Immature natural killer cell (primary cell): ENCODE data around the gene KCTD1. TPM values are rescaled to one million over a fixed set of nuclear protein-coding genes. Genes with fewer than 3 reads are reported as not detected.

Source experiments
- DNase-seq, 3 donors: peaks; one replicate each; pipeline ENCODE4 v3.0.0; 2022; ENCODE audit warnings: mixed read lengths in 1 of 3
- H3K27ac Mint-ChIP-seq, 6 donors: one replicate each; pipeline ENCODE4 v1.8.0; 2020; ENCODE audit warnings: mixed read lengths in 6 of 6, mild to moderate bottlenecking in 5 of 6, inconsistent platforms in 4 of 6, moderate library complexity in 3 of 6
- H3K27me3 Mint-ChIP-seq, 3 donors: one replicate each; pipeline ENCODE4 v1.8.0; 2020 to 2021; ENCODE audit warnings: low read depth in 3 of 3, mild to moderate bottlenecking in 3 of 3, mixed read lengths in 3 of 3, moderate library complexity in 3 of 3, inconsistent platforms in 1 of 3
- H3K36me3 Mint-ChIP-seq, 3 donors: one replicate each; pipeline ENCODE4 v1.8.0; 2020; ENCODE audit warnings: mixed read lengths in 3 of 3, inconsistent platforms in 2 of 3, mild to moderate bottlenecking in 2 of 3
- H3K4me1 Mint-ChIP-seq, 2 donors: one replicate each; pipeline ENCODE4 v1.8.0; 2020; ENCODE audit warnings: inconsistent platforms in 2 of 2, mild to moderate bottlenecking in 2 of 2, mixed read lengths in 2 of 2, moderate library complexity in 1 of 2
- H3K4me3 Mint-ChIP-seq, 5 donors: one replicate each; pipeline ENCODE4 v1.8.0; 2020; ENCODE audit warnings: mild to moderate bottlenecking in 5 of 5, mixed read lengths in 5 of 5, inconsistent platforms in 3 of 5, moderate library complexity in 3 of 5
- H3K9me3 Mint-ChIP-seq, 6 donors: one replicate each; pipeline ENCODE4 v1.8.0; 2020; ENCODE audit warnings: mild to moderate bottlenecking in 6 of 6, mixed read lengths in 6 of 6, inconsistent platforms in 4 of 6, moderate library complexity in 3 of 6
- polyA plus RNA-seq, 3 donors: library from polyadenylated mRNA; unstranded; fragments of 300-500 nt; fragmentation: Illumina TruSeq; gene quantifications; one replicate each; pipeline ENCODE4 v1.2.3, GENCODE V29; 2021

KCTD1 gene
- polyA plus RNA-seq, 3 donors from 2014 or later: 0.76 to 1.0 TPM; not detected in 1

DNA sequence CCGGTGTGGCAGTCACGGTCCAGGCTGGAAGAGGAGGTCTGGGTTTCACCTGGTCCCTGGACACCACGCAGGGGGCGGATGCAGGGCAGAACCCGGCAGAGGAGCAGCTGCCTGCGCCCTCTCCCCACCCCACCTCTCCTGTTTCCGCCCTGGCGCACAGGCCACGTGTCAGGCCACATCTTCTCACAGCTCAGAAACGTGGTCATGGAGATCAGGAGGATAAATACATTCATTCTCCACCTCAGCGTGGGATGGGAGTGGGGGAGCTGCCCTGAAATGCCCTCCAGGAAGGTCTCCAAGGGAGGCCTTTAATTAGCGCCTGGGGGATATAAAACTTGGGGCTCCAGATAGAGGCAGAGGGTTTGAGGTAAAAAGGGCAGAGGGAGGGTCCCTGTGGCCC, 142.0 kb downstream of the KCTD1 start:
- DNase-seq: no peak
- Mint-ChIP-seq H3K27ac (no peak overlapping the region), H3K27me3 (peaks cover 2 to 6% (median 2%) of the 10 kb centered on the region in 3 donors), H3K4me3 (no peak overlapping the region), H3K4me1 (no peaks in the 10 kb centered on the region), H3K9me3 (peaks cover 0 to 1% (median 0%) of the 10 kb centered on the region in 6 donors), H3K36me3 (no peaks in the 10 kb centered on the region)

DNA sequence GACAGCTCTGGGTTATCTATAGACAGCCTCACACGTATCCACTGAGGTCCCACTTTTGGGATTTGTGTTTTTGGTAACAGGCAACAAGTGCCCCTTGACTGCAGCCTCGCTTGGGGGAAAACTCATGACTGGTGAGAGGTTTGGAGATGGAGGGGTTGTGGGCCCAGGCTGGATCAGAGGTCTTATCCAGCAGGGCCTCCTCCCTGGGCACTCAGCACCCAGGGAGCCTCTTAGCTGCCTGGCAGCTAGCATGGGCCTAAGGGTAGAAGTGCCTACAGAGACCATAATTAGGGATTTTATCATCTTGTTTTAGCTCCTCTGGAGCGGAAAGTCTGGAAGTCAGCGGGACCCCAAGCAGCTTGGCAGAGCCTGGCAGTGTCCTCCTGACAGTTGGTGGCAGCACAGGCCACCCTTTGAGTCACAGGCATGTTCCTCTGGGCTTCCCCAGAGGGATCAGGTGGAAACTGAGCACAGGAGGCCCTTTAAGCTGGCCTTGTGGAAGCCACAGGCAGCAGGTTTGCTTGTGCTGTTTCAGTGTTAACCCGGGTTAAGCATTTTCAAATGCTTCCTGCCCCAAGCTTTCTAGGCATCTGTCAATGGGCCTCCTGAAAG, 143.1 kb downstream of the KCTD1 start:
- no peaks in the 10 kb centered on the region for H3K36me3 Mint-ChIP-seq
- DNase-seq: no peak
- H3K9me3 Mint-ChIP-seq: no peaks in the 10 kb centered on the region
- no peak overlapping the region for H3K27ac Mint-ChIP-seq
- no peak overlapping the region for H3K4me3 Mint-ChIP-seq
- H3K27me3 Mint-ChIP-seq: peaks cover 2 to 6% (median 2%) of the 10 kb centered on the region in 3 donors
- no peaks in the 10 kb centered on the region for H3K4me1 Mint-ChIP-seq
